NK-92 (cell line): Measurements from ENCODE around the gene MPP2.
"Not testable (repeated sequence)": the region's sequence is repeated elsewhere in the genome, so short reads cannot be mapped to it uniquely, and the experiment has no call there.

Experiments used
- DNase-seq: peaks from one replicate; lab custom pipeline; 2025; ENCODE audit not compliant: unreplicated experiment; lab: John Stamatoyannopoulos, UW

Gene MPP2, protein sequence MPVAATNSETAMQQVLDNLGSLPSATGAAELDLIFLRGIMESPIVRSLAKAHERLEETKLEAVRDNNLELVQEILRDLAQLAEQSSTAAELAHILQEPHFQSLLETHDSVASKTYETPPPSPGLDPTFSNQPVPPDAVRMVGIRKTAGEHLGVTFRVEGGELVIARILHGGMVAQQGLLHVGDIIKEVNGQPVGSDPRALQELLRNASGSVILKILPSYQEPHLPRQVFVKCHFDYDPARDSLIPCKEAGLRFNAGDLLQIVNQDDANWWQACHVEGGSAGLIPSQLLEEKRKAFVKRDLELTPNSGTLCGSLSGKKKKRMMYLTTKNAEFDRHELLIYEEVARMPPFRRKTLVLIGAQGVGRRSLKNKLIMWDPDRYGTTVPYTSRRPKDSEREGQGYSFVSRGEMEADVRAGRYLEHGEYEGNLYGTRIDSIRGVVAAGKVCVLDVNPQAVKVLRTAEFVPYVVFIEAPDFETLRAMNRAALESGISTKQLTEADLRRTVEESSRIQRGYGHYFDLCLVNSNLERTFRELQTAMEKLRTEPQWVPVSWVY

GRCh38 chr17:43907425-43907981, at the start of gene MPP2:
Gene MPP2, minus strand, starts transcription at chr17:43907536. Its CDS starts 3,076 bp downstream, at chr17:43904460.
- no peak for DNase-seq

- DNase-seq, result no peak
These were observed 48.9 kb upstream of the MPP2 start for GRCh38 chr17:43956222-43956621.

DNA sequence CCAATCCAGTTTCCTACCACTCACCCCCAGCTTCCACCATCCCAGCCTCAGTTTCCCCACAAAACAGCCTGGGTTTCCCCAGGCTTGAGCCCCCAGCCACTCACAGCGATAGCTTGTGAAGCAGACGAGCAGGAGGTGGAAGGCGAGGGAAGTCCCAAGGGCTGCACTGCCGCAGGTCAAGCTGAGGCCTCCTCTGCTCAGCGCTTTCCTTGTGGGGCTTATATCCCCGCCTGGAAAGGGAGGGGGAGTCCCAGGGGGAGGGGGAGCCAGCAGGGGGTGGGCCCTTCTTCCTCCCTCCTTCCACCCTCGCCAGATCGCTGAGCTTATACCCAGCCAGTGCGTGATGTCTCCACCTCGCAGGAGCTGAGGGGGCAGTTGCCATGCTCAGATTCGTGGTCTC, 46.4 kb upstream of the MPP2 start, which contains the start of gene PYY:
TSS of gene PYY (minus strand) at position 195 of the 400 bp plus-strand sequence. CDS start 457 bp downstream, outside the sequence.
- no peak for DNase-seq

DNA sequence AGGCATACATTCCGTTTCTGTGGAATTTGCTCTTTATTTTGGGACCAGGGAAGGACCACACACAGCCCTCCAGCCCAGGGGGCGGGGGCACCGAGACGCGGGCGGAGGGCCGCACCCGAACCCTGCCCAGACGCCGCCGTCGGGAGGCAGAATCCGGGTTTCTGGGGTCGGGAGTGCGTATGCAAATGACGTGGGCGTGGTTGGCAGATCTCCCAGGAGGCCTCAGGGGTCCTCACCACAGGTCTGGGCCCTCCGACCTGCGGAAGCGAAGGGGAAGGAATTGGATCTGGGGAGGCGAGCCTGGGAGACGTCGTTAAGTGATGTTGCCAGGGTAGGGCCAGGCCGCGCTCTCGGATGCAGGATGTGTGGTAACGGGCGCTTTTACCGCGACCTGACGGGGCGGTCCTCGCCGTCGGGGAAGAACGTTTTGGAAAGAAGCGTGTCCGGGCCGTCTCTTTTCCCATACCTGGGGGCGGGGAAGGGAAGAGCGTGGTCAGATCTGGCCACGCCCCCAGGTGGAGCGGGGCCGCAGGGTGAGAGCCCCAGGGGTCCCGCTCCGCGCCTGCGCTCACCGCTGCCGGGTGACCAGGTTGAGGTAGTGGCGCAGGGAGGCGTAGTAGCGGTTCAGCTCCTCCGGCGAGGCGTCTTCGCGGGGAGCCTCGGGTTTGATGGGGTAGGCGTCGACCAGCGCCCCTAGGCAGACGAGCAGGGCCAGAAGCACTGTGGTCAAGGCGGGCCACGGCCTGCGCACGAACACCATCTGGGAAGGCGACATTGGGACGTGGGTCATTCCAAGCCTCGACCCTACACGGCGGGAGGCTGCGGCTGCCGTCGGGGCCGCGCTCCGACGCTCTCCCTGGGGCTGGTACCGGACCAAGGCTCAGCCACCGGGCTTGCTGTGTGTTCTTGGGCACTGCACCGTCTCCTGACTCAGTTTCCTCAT, 45.7 kb upstream of the MPP2 start:
- no peak for DNase-seq

DNA sequence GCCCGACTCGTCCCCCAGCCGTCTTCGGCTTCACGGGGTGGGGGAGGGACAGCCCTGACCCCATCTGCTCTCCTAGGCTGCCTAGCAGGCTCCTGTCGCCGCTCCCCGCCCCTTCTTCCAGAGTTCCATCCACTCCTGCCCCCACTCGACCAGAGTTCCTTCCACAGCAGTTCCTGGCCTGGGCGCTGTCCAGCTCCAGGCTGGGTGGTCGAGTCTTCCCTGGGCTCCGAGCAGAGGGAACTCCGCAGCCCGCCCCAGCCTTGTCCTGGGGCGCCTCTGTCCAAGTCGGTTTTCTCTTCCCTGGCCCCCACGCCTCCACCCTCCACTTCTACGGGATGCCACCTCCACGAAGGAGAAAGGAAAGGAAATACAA, 45.0 kb upstream of the MPP2 start:
- DNase-seq, result no peak

DNA sequence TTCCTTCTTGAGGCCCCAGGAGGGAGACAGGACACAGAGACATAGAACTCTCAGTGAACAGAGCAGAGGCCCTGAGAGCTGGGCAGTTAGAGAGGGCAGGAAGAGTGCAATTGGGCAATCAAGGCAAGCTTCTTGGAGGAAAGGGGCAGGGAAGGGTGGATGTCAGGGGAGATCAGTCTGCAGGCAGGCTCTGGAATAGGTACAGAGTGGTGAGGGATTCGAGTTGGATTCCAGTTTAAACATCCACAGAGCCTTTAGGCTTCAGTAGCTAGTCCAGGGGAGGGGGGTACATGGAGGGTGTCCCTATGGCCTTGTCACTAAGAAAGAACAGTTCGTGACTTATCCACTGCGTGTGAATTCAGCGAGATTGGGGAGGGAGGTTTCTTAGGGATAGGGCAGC, 44.4 kb upstream of the MPP2 start:
- DNase-seq, result no peak

DNA sequence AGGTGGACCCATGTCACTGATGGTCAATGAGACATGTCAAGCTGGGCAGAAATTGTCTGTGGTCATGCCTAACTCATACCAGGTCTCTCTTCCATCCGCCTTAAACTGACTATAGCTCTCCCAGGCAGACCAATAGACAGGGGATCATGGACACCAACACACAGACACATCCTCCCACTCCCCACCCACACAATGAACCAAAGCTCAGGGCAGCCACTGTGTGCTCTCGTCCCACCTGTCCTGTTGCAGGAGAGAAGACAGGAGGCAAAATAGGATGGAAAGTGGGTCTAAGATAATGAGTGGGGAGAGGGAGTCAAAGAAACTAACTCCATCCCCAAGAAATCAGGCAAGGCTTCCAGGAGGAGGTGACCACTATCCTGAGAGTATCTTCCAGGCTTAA, 43.2 kb upstream of the MPP2 start:
- no peak for DNase-seq

GRCh38 chr17:43949781-43950180, 42.4 kb upstream of the MPP2 start:
- DNase-seq, result no peak

GRCh38 chr17:43946781-43947180, 39.4 kb upstream of the MPP2 start:
- no peak for DNase-seq

GRCh38 chr17:43945074-43945829, 37.9 kb upstream of the MPP2 start:
- DNase-seq, result no peak

DNA sequence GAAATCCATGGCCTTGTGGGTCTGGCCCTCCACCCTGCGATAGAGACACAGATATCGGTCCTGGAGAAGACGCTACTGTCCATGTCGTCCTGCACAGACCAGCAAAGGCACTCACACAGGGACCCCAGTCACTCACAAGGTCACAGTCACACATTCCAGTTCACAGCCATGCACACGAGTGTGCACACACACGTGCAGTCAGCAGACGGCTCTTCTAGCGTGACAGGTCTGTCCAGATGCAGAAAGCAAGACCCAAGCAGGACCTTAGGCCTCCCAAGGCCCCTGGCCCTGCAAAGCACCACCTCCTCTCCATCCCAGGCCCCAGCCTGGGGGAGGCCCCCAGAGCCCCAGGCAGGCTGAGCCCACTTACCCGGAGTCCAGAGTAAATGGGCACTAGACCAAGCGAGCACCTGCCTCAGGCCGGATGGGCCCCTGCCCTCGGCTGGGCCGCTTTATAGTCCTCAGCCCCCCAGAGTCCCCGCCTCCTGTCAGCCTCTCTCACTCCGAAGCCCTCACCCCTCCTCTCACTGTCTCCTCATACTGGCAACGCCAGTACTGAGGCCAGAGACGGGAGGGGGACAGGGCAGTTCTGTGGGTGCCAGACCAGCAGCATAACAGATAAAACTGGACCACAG, 34.8 kb upstream of the MPP2 start, which contains the start of gene PPY:
TSS of gene PPY (minus strand) at position 426 of the 635 bp plus-strand sequence. CDS start 822 bp downstream, outside the sequence.
- DNase-seq, result no peak

DNA sequence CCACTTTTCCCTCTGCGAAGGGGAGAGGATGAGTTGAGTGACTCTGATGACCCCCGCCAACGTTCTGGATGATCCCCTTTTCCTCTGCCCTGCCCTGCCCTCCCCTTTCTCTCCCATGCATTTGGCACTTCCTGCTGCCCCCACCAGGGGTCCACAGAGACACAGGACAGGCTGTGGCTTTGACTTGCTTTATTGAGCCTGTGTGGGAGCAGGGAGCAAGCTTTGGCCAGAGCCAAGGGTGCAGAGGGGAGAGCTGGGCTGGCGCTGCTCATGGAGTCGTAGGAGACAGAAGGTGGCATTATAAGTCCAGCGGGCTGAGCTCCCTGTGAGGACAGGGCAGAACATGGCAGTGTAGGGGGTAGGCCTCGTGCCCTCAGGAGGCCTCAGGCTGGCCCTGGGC, 33.3 kb upstream of the MPP2 start:
- no peak for DNase-seq

DNA sequence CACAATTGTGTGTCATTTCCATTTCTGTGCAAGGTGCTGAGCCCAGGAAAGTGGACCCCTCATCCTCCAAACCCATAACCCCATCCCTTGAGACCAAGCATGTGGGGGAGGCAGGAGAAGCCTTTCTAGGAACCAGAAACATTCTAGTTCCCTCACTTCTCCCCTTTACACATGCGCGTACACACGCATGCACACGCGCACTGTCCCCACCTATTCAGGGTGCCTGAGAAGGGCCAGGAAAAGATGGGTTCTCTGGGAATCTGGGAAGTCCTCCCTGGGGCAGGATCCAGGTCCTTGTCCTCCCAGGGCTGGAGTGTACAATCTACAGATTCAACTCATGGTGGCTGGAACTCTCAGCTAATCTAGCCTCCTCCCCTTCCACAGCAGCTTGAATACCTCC, 32.5 kb upstream of the MPP2 start:
- DNase-seq, result no peak

DNA sequence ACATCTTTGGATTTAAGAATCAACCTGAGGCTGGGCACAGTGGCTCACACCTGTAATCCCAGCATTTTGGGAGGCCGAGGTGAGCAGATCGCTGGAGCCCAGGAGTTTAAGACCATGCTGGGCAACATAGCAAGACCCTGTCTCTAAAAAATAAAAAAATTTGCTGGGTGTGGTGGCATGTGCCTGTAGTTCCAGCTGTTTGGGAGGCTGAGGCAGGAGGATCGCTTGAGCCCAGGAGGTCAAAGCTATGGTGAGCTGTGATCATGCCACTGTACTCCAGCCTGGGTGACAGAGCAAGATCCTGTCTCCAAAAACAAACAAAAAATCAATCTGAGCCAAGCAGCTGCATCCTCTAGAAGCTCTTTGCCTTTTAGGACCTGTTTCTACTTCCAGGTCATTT, 32.1 kb upstream of the MPP2 start:
- DNase-seq, result not testable (repeated sequence)

GRCh38 chr17:43938838-43939182, 31.5 kb upstream of the MPP2 start:
- no peak for DNase-seq

DNA sequence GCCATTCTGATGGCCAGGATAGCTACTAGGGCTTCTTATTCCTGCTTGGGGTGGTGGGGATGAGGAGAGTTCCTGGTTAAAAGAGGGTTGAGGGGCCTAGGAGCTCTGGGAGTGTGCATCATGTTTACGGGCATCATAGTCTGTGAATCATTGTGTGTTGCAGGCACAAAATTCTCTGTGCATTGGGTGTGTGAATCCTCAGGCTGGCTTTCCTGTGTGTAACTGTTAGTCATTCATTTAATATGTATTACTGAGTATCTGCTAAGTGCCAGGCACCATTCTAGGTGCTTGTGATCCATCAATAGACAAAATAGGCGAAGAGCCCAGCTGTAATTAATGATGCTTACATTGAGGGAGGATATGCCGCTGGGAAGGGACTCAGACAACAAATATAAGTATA, 29.1 kb upstream of the MPP2 start:
- no peak for DNase-seq

GRCh38 chr17:43935926-43936261, 28.6 kb upstream of the MPP2 start:
- DNase-seq, result no peak

GRCh38 chr17:43935204-43935925, 28.0 kb upstream of the MPP2 start:
- DNase-seq, result no peak

GRCh38 chr17:43932923-43933322, 25.6 kb upstream of the MPP2 start:
- no peak for DNase-seq

GRCh38 chr17:43932357-43932756, 25.0 kb upstream of the MPP2 start:
- no peak for DNase-seq
